Body of pancreas (tissue), 4 donors: ENCODE results near the gene SCGB1C2. TPM values are rescaled to one million over a fixed set of nuclear protein-coding genes. Genes with fewer than 3 reads are reported as not detected.

ENCODE experiments used
- ATAC-seq: fragments of 150-250 bp; one replicate; pipeline ENCODE4 v1.9.1; 2016
- DNase-seq, 4 donors: peaks; one replicate each; pipeline ENCODE4 v3.0.0-alpha.2; 2019
- H3K27ac ChIP-seq, 4 donors: fragments of 200-600 bp; sonication (generic); 1 replicate in 3 of 4; 2 replicates in 1 of 4; pipeline versions ENCODE4 v1.5.1 to v1.6.1; 2016 to 2019; ENCODE audit warnings: mild to moderate bottlenecking in 1 of 4, mixed read lengths in 1 of 4, moderate library complexity in 1 of 4
- H3K27me3 ChIP-seq, 2 donors: fragments of 200-600 bp; sonication (generic); one replicate each; pipeline ENCODE4 v1.6.0; 2016; ENCODE audit warnings: mild to moderate bottlenecking in 1 of 2
- H3K36me3 ChIP-seq, 2 donors: fragments of 200-600 bp; sonication (generic); replicated peaks in 1 of 2; 2 replicates each; pipeline ENCODE4 v1.5.1; 2016; ENCODE audit warnings: low read depth in 2 of 2; ENCODE audit not compliant: insufficient read depth in 1 of 2
- H3K4me1 ChIP-seq: fragments of 200-600 bp; sonication (generic); one replicate; pipeline ENCODE4 v1.6.0; 2016
- H3K4me3 ChIP-seq, 2 donors: fragments of 200-600 bp; sonication (generic); 1 replicate in 1 of 2; 2 replicates in 1 of 2; pipeline ENCODE4 v1.5.1; 2016 to 2019
- H3K9me3 ChIP-seq, 3 donors: fragments of 200-600 bp; sonication (generic); 1 replicate in 2 of 3; 2 replicates in 1 of 3; pipeline ENCODE4 v1.5.1; 2016
- CTCF ChIP-seq, 7 experiments: fragments of 450-650 bp in 4 of 7; fragments of 200-600 bp in 3 of 7; sonication (generic) in 3 of 7; IDR thresholded peaks; one replicate each; pipeline ENCODE4 v1.5.1; 2016 to 2019; ENCODE audit warnings: antibody characterized with exemption in 7 of 7
- POLR2A ChIP-seq, 3 donors: fragments of 450-650 bp; IDR thresholded peaks; one replicate each; pipeline ENCODE4 v1.6.1; 2016; ENCODE audit warnings: antibody characterized with exemption in 3 of 3, mild to moderate bottlenecking in 2 of 3
- WGBS, 2 donors: methylation state at CpG; one replicate each; pipeline ENCODE4 v1.1.5; 2017; 5-methylcytosine and 5-hydroxymethylcytosine counted together
- intact Hi-C: fragments of 100-400 bp; cut with DNase I; formaldehyde crosslinking; loops from one replicate; pipeline ENCODE4 v1.15.1; 2023
- total RNA-seq, 2 donors: library from RNA; depleted of rRNA; stranded (reverse); fragments of >200 nt; gene quantifications; one replicate each; pipeline ENCODE4 v1.1.0, GENCODE V29; 2016

The SCGB1C2 gene
- total RNA-seq, 2 donors from 2014 or later = not detected

GRCh38 chr17:178292-179065, 41.1 kb downstream of the SCGB1C2 start:
- no peaks in the 10 kb centered on the region for H3K27me3 ChIP-seq
- 84 to 92% methylated on average over 10 to 12 of the region's 12 CpGs for WGBS, 2 donors
- TF ChIP-seq CTCF (IDR thresholded peaks at IDR 0.05) = no peak
- no peak for TF ChIP-seq POLR2A (IDR thresholded peaks at IDR 0.05)
- intact Hi-C loops = no loop called here
- H3K4me1 ChIP-seq = peaks cover 45% of the 10 kb centered on the region
- H3K9me3 ChIP-seq = no peaks in the 10 kb centered on the region
- DNase-seq (no peak), ATAC-seq (no peak)
- H3K4me3 ChIP-seq = no peak overlapping the region
- H3K27ac ChIP-seq = no peak overlapping the region
- H3K36me3 ChIP-seq = no peaks in the 10 kb centered on the region

GRCh38 chr17:179066-179432, 41.7 kb downstream of the SCGB1C2 start:
- DNase-seq (peak in 1 of 4 donors; percentile 67), ATAC-seq (no peak)
- H3K27me3 ChIP-seq = no peaks in the 10 kb centered on the region
- H3K4me3 ChIP-seq = no peak overlapping the region
- WGBS, 2 donors = 48% methylated on average over 5 of the region's 5 CpGs; no CpG with 5 or more reads in 1 of the 2 donors
- peaks cover 50% of the 10 kb centered on the region for H3K4me1 ChIP-seq
- TF ChIP-seq CTCF (IDR thresholded peaks at IDR 0.05) = no peak
- TF ChIP-seq POLR2A (IDR thresholded peaks at IDR 0.05) = no peak
- no peak overlapping the region for H3K27ac ChIP-seq
- H3K36me3 ChIP-seq = no peaks in the 10 kb centered on the region
- intact Hi-C loops = no loop called here
- H3K9me3 ChIP-seq = no peaks in the 10 kb centered on the region

- no peak for TF ChIP-seq CTCF (IDR thresholded peaks at IDR 0.05)
- no peak for TF ChIP-seq POLR2A (IDR thresholded peaks at IDR 0.05)
- no peak for ATAC-seq
- no peaks in the 10 kb centered on the region for H3K36me3 ChIP-seq
- WGBS, 2 donors = 0 to 14% methylated on average over 1 to 27 of the region's 32 CpGs
- no peaks in the 10 kb centered on the region for H3K9me3 ChIP-seq
- DNase-seq = peak in 1 of 4 donors; percentile 44
- H3K4me1 ChIP-seq = peaks cover 51% of the 10 kb centered on the region
- intact Hi-C loops = no loop called here
- no peaks in the 10 kb centered on the region for H3K27me3 ChIP-seq
- H3K27ac ChIP-seq = peak overlapping the region; percentile 29 to 74 (median 48)
- peak overlapping the region in 1 of 2 donors; percentile 47 for H3K4me3 ChIP-seq
Observed at GRCh38 chr17:179781-180380, 42.5 kb downstream of the SCGB1C2 start.

- H3K27ac ChIP-seq = peak overlapping the region; percentile 29 to 74 (median 48)
- H3K36me3 ChIP-seq = no peaks in the 10 kb centered on the region
- TF ChIP-seq CTCF (IDR thresholded peaks at IDR 0.05) (no peak), POLR2A (IDR thresholded peaks at IDR 0.05) (peak; percentile 9 to 15 (median 10))
- H3K4me3 ChIP-seq = peak overlapping the region in 1 of 2 donors; percentile 47
- no peaks in the 10 kb centered on the region for H3K9me3 ChIP-seq
- H3K4me1 ChIP-seq = peaks cover 51% of the 10 kb centered on the region
- peak; percentile 8 for ATAC-seq
- H3K27me3 ChIP-seq = no peaks in the 10 kb centered on the region
- intact Hi-C loops = no loop called here
- DNase-seq = peak in 2 of 4 donors; percentile 45 to 55
- WGBS, 2 donors = 2% methylated on average over 34 of the region's 112 CpGs; no CpG with 5 or more reads in 1 of the 2 donors
Observed at GRCh38 chr17:180381-181244, 43.2 kb downstream of the SCGB1C2 start.
